Stimulated activated CD4-positive, alpha-beta T cell treated with anti-CD3 and anti-CD28 coated beads, TNF-alpha, amount 100 ng/mL, for 48 hours (primary cell): ENCODE data around the gene TIMD4.
"Not testable (repeated sequence)": the region's sequence is repeated elsewhere in the genome, so short reads cannot be mapped to it uniquely, and the experiment has no call there.

Experiments
- DNase-seq, 3 donors: peaks; one replicate each; pipeline ENCODE4 v3.0.0-alpha.2; 2020; ENCODE audit warnings: low read depth in 3 of 3

TIMD4 gene

DNA sequence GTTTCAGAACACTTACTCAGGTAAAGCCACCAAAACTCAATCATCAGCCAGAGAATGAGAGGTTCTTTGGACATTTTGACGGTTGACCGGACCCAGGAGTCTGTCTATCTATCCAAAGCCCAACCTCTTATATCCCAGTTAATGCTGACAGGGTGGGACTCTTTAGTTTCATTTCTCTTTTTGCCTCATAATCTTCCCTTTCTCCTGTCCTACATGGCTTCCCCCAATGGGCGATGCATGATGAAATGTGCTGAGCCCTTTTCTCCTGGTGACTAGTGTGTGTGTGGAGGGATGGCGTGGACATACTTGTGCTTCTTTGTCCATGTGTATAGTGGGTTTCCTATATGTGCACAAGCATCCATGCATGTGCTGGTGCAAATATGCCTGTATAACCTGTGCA, at the start of gene TIMD4:
Gene TIMD4 (minus strand): TSS at position 102 of the 400 bp plus-strand sequence. CDS start 28 bp downstream, at position 74.
- no peak for DNase-seq

DNA sequence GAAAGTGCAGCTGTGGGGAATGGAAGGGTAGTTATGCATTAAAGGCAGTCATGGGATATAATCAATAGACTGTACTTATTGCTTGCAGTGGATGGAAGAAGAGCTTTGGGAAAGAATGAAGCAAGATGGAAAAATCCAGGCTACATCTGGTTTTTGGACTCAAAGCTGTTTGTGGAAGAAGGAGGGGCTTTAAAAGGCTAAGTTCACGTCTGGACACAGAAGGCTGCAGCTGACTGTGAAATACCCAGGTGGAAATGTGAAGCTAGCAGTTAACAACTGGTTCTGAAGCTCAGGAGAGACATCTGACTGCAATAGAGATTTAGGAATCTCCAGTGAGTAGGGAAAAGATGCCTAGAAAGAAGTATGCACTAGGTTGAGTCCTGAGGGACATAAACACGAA, 43.2 kb upstream of the TIMD4 start:
- no peak for DNase-seq

DNA sequence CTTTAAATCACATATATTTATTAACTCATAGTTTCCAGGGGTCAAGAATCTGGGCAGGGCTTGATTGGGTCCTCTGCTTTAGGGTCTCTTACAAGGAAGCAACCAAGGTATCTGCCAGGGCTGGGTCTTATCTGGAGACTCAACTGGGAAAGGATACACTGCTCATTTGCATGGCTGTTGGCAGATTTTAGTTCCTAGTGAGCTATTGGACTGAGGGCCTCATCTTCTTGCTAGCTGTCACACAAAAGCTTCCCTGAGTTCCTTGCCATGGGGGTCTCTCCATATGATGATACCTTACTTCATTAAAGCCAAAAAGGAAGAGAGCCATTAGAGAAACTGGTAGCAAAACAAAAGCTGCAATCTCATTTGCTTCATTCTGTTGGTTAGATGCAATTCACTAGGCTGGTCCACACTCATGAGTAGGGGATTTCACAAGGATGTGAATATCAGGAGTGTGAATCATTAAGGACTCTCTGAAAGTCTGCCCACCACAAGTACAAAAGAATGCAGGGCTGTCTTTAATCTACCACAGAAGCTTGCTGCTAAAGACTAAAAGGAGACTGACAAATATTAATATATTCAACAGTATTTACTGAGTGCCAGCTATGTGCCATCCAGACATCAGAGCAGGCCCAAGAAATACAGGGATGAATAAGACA, 42.0 kb upstream of the TIMD4 start:
- DNase-seq = no peak

DNA sequence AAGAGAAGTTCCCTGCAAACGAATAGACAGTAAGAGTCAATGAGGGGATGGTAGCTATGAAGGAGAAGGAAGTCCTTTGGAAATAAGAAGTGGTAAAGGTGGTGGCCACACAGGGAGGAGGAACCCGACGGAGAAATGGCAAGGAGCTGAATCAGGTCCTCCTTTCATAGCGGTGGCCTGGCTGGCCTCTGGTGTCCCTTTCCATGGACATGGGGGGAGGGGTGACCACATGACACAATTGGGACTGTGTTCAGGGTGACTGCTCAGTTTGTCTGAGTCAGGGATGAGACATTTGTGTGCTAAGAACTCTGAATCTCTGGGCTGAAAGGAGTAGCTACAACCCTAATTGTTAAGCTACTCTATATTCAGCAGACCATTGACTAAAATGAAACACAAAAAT, 28.7 kb upstream of the TIMD4 start:
- no peak for DNase-seq

DNA sequence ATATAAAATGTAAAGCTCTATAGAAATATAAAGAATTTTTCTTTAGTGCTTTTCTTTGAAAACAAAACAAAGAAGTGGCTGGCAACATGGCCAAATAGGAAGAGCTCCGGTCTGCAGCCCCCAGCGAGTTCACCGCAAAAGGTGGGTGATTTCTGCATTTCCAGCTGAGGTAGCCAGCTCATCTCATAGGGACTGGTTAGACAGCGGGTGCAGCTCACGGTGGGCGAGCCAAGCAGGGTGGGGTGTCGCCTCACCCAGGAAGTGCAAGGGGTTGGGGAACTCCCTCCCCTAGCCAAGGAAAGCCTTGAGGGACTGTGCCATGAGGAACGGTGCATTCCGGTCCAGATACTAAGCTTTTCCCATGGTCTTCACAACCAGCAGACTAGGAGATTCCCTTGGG, 21.0 kb upstream of the TIMD4 start:
- no peak for DNase-seq

DNA sequence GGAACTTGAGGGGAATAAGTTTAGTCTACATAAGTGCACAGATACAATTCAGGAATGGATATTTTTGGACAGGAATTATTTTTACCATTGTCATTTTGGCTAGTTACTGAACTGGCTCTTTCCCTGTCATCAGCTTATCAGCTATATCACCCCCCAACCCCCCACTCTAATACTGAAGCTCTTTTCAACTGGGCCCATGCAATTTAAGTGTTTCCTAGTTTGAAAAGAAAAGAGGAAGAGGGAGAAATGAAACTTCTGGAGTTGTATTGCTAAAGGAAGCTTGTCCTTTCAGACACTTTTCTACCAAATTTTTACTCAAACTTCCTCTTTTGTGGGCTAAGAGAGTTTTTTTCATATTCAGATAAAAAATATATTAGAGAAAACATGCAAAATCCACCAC, 18.5 kb upstream of the TIMD4 start:
- no peak for DNase-seq

DNA sequence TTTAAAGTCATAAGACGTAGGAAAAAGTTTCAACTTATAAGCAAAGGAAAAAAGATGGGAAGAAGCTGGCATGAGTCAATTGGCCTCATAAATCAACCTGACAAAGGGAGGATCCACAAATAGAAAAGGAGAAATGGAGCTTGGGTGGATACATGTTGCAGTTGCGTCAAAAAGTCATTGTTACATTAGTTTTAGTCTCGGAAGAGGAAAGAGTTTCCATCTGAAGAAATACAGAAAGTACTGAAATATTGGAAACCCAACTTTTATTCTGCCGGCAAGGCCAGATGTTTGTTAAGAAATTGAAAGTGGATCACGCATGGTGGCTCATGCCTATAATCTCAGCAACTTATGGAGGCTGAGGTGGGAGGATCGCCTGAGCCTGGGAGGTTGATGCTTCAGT, 11.3 kb upstream of the TIMD4 start:
- no peak for DNase-seq

DNA sequence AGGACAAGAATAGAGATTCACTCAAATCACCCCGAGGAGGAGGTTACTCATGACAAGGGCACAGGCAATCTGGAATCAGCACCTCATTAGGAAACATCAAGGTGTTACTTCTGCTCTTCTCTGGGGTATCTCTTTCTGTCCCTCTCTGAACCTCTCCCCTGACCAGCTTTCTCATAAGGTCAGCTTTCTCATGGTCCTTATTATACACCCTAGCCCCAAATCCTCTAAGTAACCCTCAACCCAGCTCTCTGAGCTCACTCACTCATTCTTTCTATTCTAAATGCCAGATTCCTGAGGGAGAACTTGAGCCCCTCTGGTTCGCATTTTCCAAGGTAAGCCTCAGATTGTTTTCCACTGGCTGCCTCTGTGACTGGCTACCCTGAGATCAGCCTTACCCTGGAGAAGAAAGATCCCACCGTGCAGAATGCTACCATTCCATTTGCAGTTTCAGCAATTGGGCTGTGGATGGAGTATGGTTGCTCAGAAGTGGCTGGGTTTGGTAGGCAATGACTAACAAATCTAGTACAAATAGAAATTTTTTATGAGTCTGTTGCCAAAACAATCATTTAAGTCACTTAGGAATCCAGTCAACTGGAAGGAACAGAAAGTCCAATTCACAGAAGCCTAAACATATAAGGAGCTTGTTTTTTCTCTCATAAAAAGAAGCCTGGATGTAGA, 9.0 kb upstream of the TIMD4 start:
- no peak for DNase-seq

DNA sequence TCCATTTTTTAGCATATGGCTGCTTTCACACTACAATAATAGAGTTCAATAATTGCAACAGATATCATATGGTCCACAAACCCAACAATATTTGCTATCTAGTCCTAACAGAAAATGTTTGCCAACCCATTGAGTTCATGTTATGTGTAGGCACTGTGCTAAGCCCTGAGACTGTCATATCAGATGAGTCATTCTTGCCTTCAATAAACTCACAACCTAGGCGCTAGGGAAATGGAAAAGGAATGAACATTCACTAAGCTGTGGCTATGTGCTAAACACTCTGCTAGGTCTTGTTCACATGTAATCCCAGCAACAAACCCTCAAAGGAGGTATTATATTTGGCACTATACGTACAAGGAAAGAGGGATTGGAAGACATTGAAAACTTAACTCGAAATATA, 8.4 kb upstream of the TIMD4 start:
- DNase-seq = no peak

DNA sequence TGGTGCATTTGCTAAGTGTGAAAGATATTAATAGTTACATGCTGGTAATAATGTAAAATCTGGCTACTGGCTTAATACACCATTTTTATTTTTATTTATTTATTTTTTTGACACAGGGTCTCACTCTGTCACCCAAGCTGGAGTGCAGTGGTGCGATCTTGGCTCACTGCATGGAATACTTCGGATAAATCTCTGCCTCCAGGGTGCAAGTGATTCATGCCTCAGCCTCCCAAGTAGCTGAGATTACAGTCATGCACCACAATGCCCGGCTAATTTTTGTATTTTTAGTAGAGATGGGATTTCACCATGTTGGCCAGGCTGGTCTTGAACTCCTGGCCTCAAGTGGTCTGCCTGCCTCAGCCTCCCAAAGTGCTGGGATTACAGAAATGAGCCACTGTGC, 4.4 kb upstream of the TIMD4 start:
- DNase-seq = not testable (repeated sequence)

DNA sequence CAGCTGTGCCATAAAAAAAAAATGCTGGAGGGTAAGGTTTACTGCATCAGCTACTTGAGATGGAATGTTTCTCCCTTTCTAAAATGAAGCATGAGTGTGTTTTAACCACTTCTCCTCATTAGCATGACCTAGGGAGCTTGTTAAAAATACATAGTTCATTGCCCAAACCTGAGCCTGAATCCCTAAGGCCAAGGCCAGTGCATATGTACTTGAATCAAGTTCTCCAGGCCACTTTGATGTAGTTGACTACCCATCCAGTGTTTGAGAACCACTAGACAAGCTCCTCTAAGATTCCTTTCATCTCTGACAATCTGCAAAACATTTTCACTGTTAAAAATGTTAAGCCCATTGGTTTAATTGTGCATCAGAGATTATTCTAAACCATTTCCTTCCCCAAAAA, 6.7 kb downstream of the TIMD4 start:
- no peak for DNase-seq

DNA sequence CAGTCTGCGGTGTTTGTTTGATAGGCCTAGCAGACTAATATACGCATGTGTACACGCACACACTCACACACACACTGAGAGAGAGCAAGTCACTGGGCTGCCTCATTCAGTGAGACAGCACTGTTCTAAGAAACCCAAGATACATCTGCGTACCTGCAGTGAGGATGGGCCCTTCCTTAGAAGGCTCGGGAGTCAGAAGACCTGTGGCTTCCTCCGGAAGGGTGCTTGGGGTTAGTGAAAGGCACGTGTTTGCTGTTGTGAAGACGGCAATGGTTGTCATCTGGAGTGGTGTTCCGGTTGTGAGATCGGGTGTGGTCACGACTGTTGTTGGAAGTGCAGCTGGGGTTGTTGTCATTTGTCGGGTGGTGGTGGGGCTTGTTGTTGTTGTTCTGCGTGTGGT, 11.7 kb downstream of the TIMD4 start:
- DNase-seq = no peak

DNA sequence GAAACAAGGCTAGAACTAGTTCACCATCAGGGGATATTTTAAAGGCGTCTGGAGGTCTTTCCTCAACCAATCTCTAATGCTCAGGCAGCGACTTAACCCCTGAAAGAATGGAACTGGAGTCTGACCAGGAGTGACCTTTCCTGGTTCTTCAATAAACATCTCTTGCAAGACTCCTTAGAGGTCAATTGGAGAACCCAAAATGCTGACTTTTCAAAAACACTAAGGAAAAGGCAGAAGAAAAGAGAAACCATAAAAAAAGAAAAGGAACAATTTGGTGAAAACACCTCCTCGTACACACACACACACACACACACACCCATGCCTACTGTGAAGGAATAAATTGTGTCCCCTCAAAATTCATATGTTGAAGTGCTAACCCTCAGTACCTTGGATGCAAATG, 12.3 kb downstream of the TIMD4 start:
- DNase-seq = no peak

DNA sequence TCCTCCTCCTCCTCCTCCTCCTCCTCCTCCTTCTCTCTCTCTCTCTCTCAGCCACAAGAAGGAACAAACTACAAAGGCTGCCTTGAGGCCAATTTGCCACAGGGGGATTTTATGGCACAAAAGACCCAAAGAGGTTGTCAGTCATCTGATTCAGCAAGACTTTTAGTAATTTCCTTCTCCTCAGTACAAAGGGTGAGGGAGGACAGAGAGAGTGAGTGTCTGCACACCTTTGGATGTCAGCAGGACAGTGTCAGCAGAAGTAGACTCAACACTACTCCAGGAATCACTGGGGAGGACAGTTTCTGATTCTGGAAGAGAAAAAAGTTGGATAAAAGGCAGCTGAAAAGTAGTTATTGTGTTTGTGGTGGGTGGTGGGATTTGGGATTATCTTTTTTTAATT, 13.6 kb downstream of the TIMD4 start:
- DNase-seq = no peak

DNA sequence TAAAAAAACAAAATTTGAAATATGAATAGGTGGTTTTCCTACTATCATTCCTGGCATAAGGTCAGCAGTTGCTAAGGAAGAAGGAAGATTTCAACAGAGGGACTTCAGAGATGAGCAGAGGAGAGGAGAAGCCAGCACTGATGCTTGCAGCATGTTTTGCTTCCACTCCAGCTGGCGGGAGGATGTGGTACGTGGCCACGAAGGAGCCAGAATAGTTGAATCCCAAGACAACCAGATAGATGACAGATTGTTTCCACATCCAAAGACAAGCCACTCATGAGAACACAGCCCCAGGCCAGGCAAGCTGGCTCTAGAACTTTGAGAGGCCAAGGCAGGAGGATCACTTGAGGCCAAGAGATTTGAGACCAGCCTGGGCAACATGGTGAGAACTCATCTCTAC, 15.1 kb downstream of the TIMD4 start:
- DNase-seq = peak in 1 of 3 donors; percentile 3

DNA sequence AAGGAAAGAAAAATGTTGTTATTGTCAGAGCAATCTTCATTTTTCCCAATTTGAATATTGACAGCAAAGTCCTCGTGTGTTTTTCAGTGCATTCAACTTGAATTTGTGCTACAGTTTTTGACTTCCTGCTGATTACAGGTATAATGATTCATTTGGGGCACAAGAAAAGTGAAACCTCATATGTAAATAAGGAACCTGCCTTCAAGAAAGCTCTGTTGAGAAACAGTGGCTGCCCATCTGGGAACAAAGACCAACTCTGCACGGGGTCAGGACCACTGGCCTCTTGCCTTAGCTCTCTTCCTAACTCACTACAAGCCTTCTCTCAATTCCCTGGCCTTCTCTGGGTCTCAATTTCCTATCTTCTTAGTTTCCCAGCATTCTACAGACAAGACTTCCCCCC, 21.0 kb downstream of the TIMD4 start:
- DNase-seq = no peak

DNA sequence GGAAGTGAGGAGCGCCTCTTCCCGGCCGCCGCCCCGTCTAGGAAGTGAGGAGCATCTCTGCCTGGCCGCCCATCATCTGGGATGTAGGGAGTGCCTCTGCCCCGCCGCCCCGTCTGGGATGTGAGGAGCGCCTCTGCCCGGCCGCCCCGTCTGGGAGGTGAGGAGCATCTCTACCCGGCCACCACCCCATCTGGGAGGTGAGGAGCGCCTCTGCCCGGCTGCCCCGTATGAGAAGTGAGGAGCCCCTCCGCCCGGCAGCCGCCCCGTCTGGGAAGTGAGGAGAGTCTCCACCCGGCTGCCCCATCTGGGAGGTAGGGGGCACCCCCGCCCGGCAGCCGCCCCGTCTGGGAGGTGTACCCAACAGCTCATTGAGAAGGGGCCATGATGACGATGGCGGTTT, 22.6 kb downstream of the TIMD4 start:
- not testable (repeated sequence) for DNase-seq

DNA sequence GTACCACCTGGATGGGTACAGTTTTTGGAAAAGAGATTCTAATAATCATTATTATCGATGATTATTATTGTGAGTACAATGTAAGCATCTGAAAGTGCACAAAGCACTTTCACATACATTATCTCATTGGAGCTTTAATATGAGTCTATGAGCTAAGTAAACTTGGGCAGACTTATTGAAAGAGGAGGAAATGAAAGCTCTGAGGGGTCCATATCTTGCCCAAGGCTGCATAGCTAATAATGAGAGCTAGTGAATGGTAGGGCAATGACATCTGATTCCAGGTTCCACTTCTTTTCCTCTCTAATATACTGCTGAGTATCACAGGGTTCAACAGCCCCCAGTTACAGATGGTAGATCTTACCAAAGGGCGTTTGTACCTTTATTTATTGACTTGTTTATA, 26.1 kb downstream of the TIMD4 start:
- no peak for DNase-seq

DNA sequence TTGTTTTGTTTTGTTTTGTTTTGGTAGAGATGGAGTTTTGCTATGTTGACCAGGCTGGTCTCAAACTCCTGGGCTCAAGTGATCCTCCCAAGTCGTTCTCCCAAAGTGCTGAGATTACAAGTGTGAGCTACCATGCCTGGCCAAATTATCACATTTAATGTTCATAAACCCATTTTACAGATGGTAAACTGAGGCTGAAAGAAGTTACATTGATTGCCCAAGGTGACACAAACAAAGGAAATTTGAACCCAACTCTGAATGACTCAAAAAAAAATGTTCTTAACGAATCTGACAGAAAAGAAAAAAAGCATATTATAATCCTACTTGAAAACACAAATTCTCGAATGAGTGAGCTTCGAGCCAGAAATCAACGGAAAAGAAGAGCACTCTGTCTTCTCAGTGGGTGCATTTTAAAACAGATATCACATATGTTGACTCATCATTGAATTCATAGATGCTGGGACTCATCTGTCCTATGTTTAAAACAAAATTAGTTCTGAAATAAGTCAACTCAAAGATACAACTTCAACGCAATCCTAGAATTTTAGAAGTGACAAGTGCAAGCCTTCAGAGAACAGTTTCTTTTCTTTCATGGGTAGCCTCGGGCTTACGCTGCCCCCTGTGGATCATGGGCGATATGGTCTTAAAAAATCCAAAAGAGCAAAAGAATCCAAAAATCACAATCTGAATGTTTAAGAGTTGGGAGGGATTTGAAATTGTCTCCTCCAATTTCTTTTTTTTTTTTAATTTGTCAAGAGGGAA, 28.4 kb downstream of the TIMD4 start:
- DNase-seq = peak; percentile 24 to 41 (median 38)

DNA sequence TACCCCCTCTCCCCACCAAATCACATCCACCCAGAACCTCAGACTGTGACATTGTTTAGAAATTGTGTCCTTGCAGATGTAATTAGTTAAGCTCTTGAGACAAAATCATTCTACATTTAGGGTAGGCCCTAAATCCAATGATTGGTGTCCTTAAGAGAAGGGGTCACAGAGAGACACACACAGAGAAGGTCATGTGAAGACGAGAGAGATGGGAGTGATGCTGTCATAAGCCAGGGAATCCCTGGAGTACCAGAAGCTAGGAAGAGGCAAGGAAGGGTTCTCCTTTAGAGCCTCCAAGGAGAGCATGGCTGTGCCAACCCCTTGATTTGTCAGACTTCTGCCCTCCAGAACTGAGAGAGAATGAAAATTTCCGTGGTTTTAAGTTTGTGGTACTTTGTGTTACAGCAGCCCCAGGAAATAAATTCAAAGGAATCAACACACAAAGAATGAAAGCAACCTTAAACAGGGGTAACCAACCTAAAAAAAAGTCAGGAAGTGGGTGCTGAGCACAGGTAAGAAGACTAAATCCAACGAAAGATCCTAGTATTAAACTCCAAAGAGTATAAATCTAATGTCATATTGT, 33.6 kb downstream of the TIMD4 start:
- no peak for DNase-seq

DNA sequence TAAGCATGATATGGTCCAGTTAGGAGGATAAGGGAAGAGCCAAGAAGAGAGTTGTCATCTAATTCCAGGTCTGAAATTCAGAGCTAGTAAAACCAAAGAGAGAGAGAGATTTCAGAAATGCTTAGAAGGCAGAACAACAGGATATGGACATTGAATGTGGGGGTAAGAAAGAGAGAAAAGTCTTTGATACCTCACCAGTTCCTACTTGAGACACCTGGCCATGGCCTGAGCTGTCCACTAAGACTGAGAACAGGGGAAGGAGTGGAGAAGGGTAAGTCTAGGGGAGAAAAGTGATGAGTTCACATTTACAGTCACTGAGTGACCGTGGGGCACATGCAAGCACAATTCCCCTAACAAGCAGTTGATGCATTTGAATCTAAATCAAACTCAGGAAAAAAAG, 35.5 kb downstream of the TIMD4 start:
- DNase-seq = no peak

DNA sequence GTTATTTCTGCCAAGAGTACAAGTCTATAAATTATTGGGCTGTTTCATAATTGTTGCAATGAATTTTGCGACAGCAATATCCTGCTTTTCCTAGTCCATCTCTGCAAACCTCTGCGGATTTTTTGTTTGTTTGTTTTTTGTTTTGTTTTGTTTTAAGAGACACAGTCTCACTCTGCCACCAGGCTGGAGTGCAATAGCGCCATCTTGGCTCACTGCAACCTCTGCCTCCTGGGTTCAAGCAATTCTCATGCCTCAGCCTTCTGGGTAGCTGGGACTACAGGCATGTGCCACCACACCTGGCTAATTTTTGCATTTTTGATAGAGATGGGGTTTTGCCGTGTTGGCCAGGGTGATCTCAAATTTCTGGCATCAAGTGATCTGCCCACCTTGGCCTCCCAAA, 37.3 kb downstream of the TIMD4 start:
- DNase-seq = not testable (repeated sequence)
